Spleen (tissue), 3 donors: Measurements from ENCODE around the gene NOLC1.
A peak's percentile ranks its signal among the peaks of the same experiment; 100 is the strongest.

Source experiments
- POLR2A ChIP-seq, 3 donors: fragments of 450-650 bp; IDR thresholded peaks; one replicate each; pipeline ENCODE4 v1.5.1; 2017; ENCODE audit warnings: antibody characterized with exemption in 3 of 3, mild to moderate bottlenecking in 1 of 3
- POLR2AphosphoS5 ChIP-seq, 3 donors: sonication (generic); formaldehyde crosslinking; IDR thresholded peaks; one replicate each; pipeline ENCODE4 v1.5.1; 2017; ENCODE audit warnings: antibody characterized with exemption in 3 of 3

- no peak for TF ChIP-seq POLR2A (IDR thresholded peaks at IDR 0.05)
- TF ChIP-seq POLR2AphosphoS5 (IDR thresholded peaks at IDR 0.05), result peak in 2 of 3 donors; percentile 52 to 58
Observed at GRCh38 chr10:102118867-102119266, 33.3 kb upstream of the NOLC1 start.
